RWPE1 (cell line): ENCODE data around the gene MYH10.

ENCODE experiments used
- CTCF ChIA-PET: fragments of 350-600 bp; sonication (Branson Sonifier 250); formaldehyde crosslinking; extraction: SDS; loops from one replicate; lab custom pipeline; 2021; lab: Yijun Ruan, JAX
- POLR2A ChIA-PET: fragments of 400-600 bp; formaldehyde crosslinking; extraction: SDS; loops from one replicate; lab custom pipeline; 2020; ENCODE audit warnings: antibody characterized with exemption; ENCODE audit not compliant: low non-redundant PET; lab: Yijun Ruan, JAX
- DNase-seq: peaks from one replicate; pipeline ENCODE4 v3.0.0; 2012; ENCODE audit warnings: low spot score
- H3K27ac ChIP-seq: fragments of 450-650 bp; 2 replicates; pipeline ENCODE4 v1.5.1; 2017
- TF ChIP-seq, protein P1 (sequence below): fragments of 450-650 bp; conservative IDR thresholded peaks from 2 replicates; pipeline ENCODE4 v1.5.1; 2017; ENCODE audit warnings: low read depth, mild to moderate bottlenecking

The MYH10 gene

DNA sequence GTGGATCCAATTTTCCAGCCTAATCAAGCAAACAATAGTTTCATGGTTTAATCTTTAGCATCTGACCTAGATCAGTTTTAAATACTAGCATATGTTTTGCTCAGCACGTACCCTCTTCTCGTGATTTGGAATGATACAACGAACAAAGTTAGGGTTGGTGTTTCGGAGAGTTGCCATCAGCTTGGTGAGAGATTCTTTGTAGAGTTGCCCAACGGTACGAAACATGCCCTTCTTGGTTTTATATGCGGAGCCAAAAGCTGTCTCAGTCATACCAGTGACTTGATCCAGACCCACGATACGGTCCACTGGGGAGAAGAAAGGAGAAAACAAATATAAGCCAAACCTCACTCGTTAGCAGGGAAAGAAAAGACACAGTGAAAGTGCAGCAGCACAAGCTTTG, 109.5 kb downstream of the MYH10 start:
- no peak for DNase-seq
- POLR2A ChIA-PET = no interaction called here
- TF ChIP-seq, protein P1, sequence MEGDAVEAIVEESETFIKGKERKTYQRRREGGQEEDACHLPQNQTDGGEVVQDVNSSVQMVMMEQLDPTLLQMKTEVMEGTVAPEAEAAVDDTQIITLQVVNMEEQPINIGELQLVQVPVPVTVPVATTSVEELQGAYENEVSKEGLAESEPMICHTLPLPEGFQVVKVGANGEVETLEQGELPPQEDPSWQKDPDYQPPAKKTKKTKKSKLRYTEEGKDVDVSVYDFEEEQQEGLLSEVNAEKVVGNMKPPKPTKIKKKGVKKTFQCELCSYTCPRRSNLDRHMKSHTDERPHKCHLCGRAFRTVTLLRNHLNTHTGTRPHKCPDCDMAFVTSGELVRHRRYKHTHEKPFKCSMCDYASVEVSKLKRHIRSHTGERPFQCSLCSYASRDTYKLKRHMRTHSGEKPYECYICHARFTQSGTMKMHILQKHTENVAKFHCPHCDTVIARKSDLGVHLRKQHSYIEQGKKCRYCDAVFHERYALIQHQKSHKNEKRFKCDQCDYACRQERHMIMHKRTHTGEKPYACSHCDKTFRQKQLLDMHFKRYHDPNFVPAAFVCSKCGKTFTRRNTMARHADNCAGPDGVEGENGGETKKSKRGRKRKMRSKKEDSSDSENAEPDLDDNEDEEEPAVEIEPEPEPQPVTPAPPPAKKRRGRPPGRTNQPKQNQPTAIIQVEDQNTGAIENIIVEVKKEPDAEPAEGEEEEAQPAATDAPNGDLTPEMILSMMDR = no peak
- H3K27ac ChIP-seq = no peak overlapping the region
- CTCF ChIA-PET = no interaction called here

DNA sequence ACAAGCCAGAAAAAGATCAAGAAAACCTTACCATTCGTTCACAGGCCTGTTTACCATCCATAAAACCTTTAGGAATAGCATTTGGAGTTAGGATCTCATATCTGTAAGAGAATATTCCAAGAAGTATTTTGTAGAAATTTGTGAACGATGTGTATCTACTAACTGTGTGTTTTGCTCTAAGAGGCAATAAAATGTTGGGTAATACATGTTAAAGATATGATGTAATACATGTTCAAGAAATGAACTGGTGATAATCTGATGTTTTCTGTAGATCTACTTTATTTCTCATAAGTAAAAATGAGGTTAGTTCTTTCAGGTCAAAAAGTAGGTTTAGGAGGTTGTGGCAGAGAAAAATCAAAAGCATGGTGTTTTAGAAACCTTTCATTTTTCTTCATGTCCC, 111.7 kb downstream of the MYH10 start:
- ChIA-PET POLR2A (no interaction called here), CTCF (no interaction called here)
- no peak overlapping the region for H3K27ac ChIP-seq
- TF ChIP-seq, protein P1 = no peak
- DNase-seq = no peak

DNA sequence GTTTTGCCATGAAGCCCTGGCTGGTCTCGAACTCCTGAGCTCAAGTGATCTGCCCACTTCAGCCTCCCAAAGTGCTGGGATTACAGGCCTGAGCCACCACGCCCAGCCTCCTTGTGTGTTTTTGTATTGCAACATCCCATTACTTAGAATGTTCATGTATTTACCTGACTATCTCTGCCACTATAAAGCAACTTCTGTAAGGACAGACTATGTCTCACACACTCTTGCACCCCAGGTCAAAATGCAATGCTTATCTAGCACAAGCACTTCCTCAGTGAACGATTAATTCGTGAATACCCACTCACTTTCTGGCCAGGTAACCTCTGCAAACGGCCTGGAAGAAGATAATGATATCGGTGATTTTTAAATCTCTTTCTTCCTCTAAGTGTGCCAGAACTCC, 112.2 kb downstream of the MYH10 start:
- POLR2A ChIA-PET = no interaction called here
- DNase-seq = no peak
- CTCF ChIA-PET = no interaction called here

DNA sequence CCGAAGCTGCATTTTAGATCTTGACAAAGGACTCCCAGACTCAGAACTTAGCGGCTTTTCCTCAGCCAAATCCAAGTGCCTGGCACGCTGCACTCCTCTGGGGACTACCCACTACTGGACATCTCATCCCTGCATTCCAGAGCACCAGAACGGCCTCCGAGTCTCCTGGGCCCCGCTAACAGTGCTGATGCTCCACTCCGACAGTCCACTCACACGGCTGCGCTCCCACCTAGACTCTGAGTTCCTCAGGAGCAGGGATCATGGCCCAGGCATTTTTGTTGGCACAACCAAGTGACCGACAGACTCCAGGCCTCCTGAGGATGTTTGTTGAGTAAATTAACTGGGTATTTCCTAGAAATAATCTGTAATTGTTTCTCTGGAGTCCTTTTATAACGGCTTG, 115.7 kb downstream of the MYH10 start:
- no peak overlapping the region for H3K27ac ChIP-seq
- ChIA-PET CTCF (no interaction called here), POLR2A (interaction anchor here (0.6 kb wide), 1 partner anchor 54 kb away, joined by 4 read pairs; no protein-coding TSS in a partner anchor)
- TF ChIP-seq, protein P1 = no peak
- no peak for DNase-seq

More for the DNA sequence above, 112.2 kb downstream of the MYH10 start:
- TF ChIP-seq, protein P1 = no peak
- no peak overlapping the region for H3K27ac ChIP-seq

DNA sequence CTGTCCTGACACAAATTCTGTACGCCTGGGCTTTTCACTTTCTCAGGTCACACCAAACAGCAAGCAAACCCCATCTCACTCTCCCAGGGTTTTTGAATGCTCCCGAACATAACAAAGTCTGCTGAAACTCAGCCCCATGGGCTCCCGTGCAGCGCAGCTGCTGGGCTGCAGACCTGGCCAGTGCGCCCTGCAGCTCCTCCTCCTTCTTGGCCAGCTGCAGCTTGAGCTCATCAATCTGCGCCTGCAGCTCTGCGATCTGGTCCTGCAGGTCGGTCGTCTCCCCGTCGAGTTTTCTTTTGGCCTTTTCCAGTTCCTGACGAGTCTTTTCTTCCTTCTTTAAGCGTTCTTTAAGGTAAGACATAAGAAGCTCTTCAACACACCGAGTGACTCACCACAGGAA, 124.4 kb downstream of the MYH10 start:
- POLR2A ChIA-PET = no interaction called here
- TF ChIP-seq, protein P1 = no peak
- DNase-seq = no peak
- CTCF ChIA-PET = no interaction called here
- H3K27ac ChIP-seq = no peak overlapping the region

DNA sequence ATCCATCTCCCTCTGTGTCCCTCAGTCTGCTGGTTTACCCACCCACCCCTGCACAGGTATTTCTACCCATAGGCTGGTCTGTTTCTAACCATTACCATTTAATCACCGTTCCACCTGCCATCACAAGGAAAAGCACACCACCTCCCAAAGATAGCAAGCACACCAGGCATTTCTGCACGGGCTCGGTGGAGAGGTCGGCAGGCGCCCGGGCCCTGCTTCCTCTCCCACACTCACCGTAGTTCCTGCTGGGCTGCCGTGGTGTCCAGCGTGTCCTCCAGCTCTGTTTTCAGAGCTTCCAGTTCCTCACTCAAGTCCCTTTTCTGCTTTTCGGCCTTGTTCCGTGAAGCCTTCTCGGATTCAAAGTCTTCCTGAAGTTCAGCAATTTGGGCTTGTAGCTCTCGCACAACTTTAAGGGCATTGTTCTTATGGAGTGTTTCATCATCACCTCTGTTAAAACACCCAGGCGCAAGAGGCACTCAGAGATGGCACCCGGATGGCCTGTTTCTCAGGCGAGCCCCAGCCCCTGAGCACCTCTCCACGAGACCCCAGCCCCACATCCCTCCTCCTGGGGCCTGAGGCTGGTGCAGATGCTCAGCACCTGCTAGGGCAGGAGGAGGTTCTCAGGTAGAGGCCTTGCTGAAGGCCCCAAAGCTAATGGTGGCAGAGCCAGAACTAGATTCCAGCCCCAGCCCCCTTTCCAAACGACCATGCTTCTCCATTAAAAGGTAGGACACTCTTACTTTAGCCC, 125.9 kb downstream of the MYH10 start:
- DNase-seq = no peak
- POLR2A ChIA-PET = no interaction called here
- H3K27ac ChIP-seq = no peak overlapping the region
- TF ChIP-seq, protein P1 = no peak
- CTCF ChIA-PET = interaction anchor here (0.8 kb wide), 1 partner anchor 390 kb away, joined by 3 read pairs; no protein-coding TSS in a partner anchor
